ENCODE data around the gene ZNF414.
A peak's percentile ranks its signal among the peaks of the same experiment; 100 is the strongest.
"Not testable (repeated sequence)": the region's sequence is repeated elsewhere in the genome, so short reads cannot be mapped to it uniquely, and the experiment has no call there.

The ZNF414 gene, protein sequence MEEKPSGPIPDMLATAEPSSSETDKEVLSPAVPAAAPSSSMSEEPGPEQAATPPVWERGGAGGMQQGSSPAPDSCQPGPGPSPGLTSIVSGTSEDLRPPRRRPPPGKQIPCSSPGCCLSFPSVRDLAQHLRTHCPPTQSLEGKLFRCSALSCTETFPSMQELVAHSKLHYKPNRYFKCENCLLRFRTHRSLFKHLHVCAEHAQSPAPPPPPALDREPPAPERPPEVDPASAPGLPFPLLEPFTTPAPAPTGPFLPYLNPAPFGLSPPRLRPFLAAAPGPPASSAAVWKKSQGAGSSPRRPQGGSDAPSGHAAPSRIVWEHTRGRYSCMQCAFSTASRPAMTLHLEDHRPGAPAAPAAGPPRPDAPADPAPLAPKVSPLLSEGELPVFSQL

DNA sequence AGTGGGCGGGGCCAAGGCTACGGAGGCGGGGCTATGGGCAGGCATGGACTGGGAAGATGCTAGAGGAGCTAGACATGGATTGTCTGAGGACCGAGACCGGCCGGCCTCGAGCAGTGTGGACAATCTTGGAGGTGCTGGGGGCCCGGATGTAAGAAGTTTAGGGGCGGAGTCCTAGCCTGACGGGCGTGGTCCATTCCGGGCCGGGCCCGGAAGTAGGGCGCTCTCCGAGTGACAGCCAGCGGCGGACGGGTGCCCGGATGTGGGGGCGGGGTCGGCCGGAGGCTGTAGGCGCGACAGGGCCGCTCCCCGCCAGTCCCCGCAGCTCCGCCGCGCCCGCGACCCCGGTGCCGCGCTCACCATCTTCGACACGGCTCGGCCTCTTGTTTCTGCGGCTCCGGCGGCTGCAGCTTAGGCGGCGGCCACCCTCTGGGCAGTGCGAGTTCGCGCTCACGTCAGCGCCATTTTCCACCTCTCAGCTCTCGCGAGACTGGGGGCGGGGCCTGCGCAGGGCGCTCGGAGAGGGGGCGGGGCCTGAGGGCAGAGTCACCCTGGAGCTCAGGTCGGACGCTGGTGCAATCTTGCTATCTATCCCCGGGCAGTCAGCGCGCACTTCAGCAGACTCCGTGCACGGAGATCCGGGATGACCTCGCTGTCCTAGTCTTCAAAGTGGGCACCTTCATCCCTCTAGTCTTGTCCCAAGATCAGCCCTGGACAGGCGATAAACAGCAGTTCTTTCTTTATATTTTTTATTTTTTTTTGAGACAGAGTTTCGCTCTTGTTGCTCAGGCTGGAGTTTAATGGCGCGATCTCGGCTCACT, at the start of gene ZNF414:
TSS of gene ZNF414 (minus strand) at position 481 of the 818 bp plus-strand sequence. CDS start at position 360, 121 bp downstream.
- peak; percentile 98 for DNase-seq

DNA sequence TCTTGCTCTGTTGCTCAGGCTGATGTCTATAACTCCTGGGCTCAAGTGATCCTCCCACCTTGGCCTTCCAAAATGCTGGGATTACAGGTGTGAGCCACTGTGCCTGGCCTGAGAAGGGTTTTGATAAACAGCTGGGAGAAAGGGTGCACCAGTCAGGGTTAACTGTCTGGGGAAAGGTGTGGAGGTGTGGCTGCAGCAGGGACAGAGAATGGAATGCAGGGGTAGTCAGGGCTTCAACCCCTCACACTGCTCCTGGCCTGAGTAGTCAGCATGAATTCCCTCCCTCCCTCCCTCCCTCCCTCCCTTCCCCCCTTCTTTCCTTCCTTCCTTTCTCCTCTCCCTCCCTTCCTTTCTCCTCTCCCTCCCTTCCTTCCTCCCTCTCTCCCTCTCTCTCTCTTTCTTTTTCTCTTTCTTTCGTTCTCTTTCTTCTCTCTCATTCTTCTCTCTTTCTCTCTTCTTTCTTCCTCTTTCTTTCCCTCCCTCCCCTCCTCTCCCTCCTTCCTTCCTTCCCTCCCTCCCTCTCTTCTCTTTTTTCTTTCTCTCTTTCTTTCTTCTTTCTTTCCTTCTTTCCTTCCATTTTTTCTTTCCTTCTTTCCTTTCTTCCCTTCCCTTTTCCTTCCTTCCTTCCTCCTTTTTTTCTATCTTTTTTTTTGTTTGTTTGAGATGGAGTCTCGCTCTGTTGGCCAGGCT, 47.3 kb upstream of the ZNF414 start:
- DNase-seq, result no peak

DNA sequence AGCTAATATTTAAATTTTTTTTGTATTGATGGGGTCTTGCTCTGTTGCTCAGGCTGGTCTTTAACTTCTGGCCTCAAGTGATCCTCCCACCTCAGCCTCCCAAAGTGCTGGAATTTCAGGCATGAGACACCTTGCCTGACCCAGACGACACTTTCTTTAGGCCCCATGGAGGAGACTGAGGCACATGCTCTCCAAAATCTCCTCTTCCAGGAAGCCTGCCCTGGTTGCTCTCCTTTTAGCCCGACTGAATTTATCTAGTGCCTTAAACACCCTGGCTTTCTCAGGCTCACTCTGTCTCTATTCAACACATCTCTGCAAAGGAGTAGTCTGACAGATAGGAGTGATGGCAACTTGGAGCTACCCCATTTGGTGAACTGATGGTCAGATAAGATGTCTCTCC, 44.4 kb upstream of the ZNF414 start:
- DNase-seq, result no peak

DNA sequence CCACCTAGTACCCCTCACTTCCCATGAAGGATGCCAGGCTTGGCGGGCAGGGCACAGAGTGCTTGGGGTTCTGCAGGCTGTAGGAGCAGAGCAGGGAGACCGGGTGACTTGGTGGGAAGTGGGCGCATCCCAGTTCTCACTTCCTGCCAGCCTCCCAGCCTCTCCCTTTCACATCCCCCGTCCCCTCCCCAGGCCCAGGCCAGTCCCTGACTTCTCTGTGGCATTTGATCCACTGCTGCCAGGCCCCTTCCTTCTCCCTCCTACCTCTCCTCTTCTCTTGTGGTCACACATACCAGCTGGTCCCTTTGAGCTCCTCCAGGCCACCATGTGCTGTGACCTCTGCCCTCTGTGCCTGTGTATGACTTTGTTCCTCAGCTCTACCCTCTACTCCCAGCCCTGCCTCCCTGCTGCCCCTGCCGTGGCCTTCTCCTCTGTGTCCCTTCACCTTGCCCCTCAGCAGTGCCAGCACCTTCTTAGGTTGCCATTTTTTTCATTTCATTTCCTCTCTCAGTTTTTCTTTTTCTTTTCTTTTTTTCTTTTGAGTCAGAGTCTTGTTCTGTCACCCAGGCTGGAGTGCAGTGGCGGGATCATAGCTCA, 43.8 kb upstream of the ZNF414 start:
- no peak for DNase-seq

DNA sequence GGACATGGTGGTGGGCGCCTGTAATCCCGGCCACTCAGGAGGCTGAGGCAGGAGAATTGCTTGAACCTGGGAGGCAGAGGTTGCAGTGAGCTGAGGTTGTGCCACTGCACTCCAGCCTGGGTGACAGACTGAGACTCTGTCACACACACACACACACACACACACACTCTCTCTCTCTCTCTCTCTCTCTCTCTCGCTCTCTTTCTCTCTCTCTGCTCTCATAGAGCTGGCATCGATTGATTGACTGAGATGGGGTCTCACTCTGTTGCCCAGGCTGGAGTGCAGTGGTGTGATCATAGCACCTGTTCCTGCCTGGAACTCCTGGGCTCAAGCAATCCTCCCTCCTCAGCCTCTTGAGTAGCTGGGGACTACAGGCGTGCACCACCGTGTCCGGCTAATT, 39.8 kb upstream of the ZNF414 start:
- DNase-seq, result not testable (repeated sequence)

DNA sequence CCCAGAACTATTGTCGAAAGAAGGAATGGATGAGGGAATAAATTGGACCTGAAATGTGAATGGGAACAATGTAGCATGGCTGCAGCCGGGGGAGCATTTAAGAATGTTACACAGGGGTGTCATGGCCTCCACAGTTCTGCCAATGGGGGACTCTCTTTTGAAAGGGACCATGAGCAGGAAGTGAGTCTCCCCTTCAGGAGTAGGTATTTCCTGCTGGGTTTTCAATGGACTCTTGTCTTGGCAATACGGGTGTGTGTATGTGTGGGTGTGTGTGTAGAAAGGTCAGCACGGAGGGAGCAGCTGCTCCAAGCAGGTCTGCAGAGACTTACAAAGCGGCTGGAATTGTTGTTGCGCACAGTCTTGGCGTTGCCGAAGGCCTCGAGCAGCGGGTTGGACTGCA, 38.8 kb upstream of the ZNF414 start:
- no peak for DNase-seq

DNA sequence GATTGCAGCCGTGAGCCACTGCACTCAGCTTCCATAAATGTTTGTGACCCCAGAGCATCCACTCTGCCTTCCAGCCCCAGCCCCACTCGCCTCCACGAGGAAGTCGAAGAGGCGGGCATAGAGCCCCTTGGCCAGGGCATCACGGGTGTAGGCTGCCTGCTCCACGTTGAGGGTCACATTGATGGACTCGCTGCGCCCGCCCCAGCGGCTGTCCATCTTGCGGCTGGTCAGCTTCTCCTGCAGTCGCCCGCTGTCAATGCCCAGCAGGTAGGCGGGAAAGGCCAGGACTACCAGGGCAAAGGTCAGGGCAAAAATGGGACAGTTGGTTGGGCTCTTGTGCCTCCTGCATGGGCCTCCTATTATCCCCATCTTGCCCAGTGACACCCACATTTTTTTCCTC, 36.1 kb upstream of the ZNF414 start:
- DNase-seq, result no peak

DNA sequence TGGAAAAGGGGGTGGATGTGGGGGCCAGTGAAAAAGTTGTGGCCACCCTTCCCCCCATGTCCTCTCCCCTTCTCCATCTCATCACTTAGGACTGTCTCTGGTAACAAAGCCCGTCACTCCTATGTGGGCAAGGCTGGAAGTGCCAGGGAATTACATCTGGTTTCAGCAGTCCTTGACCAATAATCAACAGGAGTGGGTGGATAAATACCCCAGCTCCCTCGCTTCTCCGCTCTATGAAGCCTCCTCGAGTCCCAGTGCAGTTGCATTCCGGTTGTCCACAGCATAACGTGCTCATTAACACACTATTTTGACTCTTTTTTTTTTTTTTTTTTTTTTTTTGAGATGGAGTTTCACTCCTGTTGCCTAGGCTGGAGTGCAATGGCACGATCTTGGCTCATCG, 31.8 kb upstream of the ZNF414 start:
- DNase-seq, result no peak

DNA sequence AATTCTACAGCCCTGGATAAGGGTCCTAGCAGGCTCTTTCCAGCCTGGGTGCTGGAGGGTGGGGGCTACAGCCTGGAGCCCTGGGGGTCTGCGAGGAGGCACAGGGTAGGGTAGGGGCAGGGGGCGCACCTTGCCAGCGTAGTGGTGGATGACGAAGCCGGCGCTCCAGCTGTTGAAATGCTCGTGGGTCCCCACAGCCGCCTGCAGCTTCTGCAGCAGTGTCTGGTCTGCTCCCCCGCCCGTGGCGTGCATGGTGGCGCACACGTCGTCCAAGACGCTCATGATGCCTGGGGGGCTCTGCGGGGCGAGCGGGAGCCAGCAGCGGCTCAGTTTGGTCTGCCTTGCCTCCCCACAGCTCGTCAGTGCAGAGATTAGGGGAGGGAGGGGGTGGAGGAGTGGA, 30.2 kb upstream of the ZNF414 start:
- DNase-seq, result no peak

DNA sequence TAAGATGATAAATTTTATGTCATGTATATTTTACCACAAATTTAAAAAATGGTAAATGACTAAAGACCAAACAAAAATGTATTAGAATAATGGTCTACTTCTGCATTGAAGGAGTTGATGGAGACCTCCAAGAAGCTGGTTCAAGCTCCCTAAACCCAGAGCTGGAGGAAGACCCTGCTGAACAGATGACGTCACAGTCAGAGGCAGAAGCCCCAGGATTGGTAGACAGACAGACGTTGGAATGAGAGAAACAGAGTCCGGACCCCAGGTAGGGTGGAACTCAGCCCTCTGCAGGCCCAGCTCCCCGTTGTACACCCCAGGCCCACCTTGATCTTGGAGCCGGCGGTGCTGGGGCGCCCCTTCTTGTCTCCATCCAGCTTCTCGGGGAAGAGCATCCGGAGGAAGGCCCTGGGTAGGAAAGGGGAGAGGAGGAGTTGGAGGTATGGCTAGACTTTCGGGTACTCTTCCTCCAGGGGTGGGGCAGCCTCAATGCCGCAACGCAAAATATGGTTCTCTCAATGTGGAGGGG, 25.7 kb upstream of the ZNF414 start:
- DNase-seq, result no peak

DNA sequence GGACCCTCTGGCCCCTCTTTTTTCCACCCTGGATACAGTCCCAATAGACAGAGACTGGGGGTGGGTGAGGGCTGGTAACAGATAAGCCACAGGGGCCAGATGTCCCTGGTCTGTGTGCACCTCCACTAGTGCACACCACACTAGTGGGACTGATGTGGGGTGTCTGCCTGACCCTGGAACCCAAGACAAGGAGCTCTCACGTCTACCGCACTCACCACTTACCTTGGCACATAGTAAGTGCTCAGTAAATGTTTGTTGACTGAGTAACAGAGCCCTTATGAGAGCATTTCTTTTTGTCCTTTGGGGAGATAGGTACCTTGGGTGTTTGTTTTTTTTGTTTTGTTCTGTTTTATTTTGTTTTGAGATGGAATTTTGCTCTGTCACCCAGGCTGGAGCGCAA, 23.1 kb upstream of the ZNF414 start:
- no peak for DNase-seq

DNA sequence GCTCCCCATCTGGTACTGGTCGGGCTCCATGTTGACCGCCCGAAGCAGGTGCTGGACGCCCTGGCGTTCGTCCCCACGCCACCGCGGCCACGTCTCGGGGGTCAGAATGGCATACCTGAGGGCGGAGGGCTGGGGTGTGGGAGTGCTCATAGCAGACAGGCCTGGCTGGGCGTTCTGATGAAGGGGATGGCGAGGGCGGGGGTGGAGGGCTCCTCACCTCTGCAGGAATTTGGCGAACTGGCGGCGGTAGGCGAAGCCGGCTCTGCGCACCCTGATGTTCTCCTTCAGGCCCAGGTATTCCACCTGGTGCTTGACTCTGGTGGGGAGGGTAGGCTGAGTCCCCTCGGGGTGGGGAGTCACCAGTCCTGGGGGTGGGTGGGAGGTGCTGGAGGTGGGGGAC, 22.3 kb upstream of the ZNF414 start:
- DNase-seq, result no peak

DNA sequence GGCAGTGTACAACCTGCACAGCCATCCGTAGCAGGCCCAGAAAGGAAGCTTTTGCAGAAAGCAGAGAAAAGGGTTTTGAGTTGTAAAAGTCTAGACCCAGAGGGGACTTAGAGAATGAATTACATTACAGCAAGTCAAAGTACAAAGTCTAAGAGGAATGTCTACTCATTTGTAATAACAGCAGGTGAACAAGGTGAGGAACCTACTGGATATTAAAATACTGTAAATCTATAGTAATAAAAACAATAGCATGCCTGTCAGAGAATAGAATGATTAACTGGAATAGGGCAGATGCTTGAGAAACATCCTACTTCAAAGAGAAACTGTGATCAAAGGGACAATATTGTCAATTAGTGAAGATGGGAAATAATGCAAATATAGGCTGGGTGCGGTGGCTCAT, 18.3 kb upstream of the ZNF414 start:
- DNase-seq, result no peak

DNA sequence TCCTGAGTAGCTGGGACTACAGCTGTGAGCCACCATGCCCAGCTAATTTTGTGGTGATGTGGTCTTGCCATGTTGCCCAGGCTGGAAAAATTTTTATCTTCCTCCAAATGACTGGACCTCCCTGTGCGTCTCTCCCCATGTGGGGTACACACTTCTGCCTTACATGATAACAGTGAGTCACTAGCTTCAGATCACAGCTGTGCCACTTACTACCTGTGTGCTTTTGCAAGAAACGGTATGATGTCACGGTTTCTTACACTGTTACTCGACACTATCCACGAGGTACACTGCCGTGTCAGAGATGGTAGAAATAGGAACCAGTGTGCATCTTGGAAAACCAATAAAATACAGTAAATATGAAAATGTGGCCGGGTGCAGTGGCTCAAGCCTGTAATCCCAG, 17.5 kb upstream of the ZNF414 start:
- DNase-seq, result no peak

DNA sequence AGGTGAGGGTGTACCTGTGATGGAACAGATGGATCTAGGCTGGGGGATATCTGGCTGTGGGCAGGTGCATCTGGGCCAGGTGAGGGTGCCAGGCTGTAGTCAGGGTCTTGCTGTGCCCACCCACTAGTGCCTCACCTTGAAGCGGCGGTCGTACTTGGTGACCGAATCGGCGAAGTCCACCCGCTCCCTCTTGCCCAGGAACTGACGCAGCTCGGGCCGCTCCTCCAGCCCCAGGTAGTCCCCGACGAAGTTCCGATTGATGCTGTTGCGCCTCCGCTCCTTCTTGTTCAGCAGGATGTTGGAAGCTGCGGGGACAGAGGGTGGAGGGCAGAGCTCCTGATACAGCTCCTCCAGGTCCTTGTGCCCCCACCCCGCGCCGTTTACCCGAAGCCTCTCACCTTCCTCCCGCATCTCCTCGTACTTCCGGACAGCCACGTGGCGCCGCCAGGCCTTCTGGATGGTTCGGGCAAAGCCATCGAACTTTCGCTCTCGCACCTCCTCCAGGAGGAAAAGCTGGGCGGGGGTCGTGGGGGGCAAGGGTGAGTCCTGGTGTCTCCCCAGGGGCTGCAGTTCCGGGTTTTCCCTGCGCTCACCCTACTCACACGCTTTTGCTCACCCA, 16.2 kb upstream of the ZNF414 start:
- no peak for DNase-seq

DNA sequence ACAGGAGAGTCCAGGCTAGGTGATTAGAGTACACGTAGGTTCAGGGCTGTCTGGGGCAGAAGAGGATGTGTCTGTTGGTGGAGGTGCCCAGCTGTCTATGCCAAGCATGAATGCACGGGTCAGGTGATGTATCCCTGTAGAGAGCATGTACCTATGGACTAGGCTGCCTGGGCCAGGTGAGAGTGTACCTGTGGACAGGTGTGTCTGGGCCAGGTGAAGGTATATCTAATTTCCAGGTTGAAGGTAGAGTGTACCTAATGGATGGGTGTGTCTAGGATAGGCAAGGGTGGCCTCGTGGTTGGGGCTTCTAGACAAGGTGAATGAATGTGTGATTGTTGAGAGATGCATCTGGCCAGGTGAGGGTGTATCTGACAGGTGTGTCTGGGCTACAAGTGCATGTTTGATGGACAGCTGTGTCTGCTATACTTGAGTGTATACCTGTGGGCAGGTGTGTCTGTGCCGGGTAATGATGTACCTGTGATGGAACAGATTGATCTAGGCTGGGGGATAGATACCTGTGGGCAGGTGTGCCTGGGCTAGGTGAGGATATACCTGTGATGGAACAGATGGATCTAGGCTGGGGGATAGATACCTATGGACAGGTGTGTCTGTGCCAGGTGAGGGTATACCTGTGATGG, 15.5 kb upstream of the ZNF414 start:
- DNase-seq, result no peak

DNA sequence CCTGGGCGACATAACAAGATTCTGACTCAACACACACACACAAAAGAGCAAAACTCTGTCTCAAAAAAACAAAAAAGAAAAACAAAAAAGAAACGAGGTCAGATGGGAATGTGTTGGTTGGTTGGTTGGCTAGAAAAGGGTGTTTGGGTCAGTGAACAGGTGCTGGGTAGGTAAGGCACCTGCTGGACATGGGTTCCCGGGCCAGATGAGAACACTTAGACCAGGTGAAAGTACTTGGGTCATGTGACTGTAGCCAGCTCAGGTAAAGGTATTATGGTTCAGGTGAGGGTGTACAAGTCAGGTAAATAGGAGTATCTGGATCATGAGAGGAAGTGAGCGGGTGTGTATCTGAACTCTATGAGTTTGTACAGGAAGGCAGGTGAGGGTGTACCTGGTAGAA, 14.5 kb upstream of the ZNF414 start:
- DNase-seq, result no peak

DNA sequence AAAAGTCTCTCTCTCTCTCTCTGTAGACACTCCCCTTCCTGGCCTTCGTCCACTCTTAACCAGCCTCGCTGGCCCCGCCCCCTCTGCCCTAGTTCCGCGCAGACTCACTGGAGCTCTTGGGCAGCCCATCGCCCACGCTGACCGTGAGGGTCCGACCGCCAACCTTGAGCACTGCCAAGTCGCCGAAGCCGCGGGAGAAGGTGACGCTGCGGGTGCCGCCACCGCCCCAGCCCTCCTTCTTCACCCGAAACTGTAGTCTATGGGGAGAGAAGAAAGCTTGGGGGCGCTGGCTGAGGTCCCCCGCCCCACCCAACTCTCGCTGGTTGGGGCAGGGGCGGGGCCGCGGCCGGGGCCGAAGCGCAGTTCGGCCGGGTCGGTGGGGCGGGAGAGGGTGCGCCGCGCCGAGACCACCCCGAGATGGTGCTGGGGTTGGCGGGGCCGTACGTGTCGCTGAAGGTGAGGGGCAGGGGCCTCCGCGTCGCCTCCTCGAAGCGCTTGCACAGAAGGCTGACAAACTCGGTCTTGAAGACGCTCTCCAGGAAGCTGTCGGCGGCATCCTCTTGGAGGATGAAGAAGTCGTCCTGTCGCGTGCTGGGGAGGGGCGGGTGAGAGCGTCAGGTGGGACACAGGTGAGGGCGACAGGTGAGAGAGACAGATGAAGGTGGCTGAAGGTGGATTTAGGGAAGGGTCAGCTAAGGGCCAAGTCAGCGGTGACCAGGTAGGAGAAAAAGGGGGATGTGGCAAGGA, 12.6 kb upstream of the ZNF414 start:
- no peak for DNase-seq

DNA sequence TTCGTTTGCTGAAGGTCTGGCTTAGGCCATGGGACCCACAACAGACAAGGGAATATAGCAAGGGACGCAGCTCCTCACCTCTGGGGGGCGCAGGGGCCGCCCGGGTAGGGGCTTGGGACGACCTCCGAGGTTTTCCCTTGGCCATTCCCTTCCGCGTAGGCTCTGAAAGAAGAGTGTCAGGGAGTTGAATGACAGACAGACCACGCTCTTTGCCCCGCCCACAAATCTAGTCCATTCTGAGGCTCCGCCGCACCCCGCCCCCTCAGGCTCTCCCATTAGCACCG, 11.4 kb upstream of the ZNF414 start:
- no peak for DNase-seq

DNA sequence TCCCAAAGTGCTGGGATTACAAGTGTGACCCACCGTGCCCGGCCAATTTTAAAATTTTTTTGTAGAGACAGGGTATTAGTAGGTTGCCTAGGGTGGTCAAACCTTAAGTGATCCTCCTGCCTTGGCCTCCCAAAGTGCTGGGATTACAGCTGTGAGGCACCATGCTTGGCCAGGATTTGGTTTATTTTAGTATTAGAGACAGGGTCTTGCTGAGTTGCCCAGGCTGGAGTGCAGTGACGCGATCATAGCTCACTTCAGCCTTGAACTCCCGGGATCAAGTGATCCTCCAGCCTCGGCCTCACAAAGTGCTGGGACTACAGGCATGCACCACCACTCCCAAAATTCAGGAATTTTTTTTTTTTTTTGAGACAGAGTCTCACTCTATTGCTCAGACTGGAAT, 5.4 kb upstream of the ZNF414 start:
- no peak for DNase-seq

DNA sequence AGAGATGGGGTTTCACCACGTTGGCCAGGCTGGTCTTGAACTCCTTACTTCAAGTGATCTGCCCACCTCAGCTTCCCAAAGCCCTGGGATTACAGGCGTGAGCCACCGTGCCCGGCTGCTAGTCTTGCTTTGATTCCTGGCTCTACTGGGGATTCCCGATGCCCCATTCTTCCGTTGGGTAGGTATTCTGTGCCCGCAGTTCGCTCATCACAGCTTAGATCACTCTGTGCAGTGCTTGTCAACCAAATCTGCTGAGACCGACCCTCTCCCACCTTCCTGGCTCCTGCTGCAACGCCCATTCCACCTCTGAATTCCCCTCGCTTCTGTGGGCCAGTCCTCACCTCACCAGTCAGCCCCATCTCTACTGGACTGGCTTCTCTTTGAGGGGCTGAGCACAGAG, 4.6 kb upstream of the ZNF414 start:
- DNase-seq, result no peak
